Right lobe of liver (tissue), 6 donors: ENCODE results near the gene ZNF778. TPM values are rescaled to one million over a fixed set of nuclear protein-coding genes. Genes with fewer than 3 reads are reported as not detected.
"Not testable (repeated sequence)": the region's sequence is repeated elsewhere in the genome, so short reads cannot be mapped to it uniquely, and the experiment has no call there.

Experiments
- ATAC-seq, 4 donors: fragments of 200-7000 bp; cut with Tn5 transposase; one replicate each; pipeline ENCODE4 v1.9.1; 2020; ENCODE audit warnings: mild to moderate bottlenecking in 4 of 4, moderate library complexity in 4 of 4
- DNase-seq, 3 donors: peaks; one replicate each; pipeline ENCODE4 v3.0.0-alpha.2; 2020
- H3K27ac ChIP-seq, 3 donors: fragments of 200-600 bp; one replicate each; pipeline ENCODE4 v1.8.0; 2022
- H3K27me3 ChIP-seq, 2 donors: fragments of 200-600 bp; one replicate each; pipeline ENCODE4 v1.8.0; 2022
- H3K36me3 ChIP-seq, 4 donors: fragments of 200-600 bp; sonication (generic) in 1 of 4; one replicate each; pipeline versions ENCODE4 v1.5.1 to v1.8.0; 2017 to 2022; ENCODE audit warnings: control low read depth in 1 of 4
- H3K4me1 ChIP-seq, 4 donors: fragments of 200-600 bp; sonication (generic) in 1 of 4; one replicate each; pipeline versions ENCODE4 v1.5.1 to v1.8.0; 2017 to 2022; ENCODE audit warnings: control low read depth in 1 of 4
- H3K4me3 ChIP-seq, 3 donors: fragments of 200-600 bp; one replicate each; pipeline ENCODE4 v1.8.0; 2022
- H3K9me3 ChIP-seq, 4 donors: fragments of 200-600 bp; sonication (generic) in 1 of 4; one replicate each; pipeline versions ENCODE4 v1.5.1 to v1.8.0; 2017 to 2022; ENCODE audit warnings: control low read depth in 1 of 4
- POLR2A ChIP-seq: fragments of 450-650 bp; IDR thresholded peaks from one replicate; pipeline ENCODE4 v1.6.1; 2017; ENCODE audit warnings: antibody characterized with exemption, mild to moderate bottlenecking
- WGBS: methylation state at CpG from one replicate; pipeline ENCODE4 v1.1.6; 2018; ENCODE audit warnings: low coverage, low lambda C conversion rate; ENCODE audit not compliant: insufficient coverage; ENCODE audit errors: missing lambda C conversion rate; 5-methylcytosine and 5-hydroxymethylcytosine counted together
- intact Hi-C, 2 donors: fragments of 100-400 bp; cut with DNase I; formaldehyde crosslinking; loops; one replicate each; pipeline versions ENCODE4 v1.11.2 to v1.14.1; 2022
- total RNA-seq, 6 experiments: library from RNA; depleted of rRNA in 2 of 6; stranded (reverse); fragments of >200 nt in 2 of 6; fragmentation: NEBNext Ultra II Directional in 3 of 6; extraction: Animal tissue kit (Norgen Biotek cat#: 25700) in 3 of 6; gene quantifications; one replicate each; pipeline versions ENCODE4 v1.1.0 to v1.2.4, GENCODE V29; 2016 to 2023
- TF ChIP-seq, protein P1 (sequence below), 4 donors: fragments of 200-600 bp in 3 of 4; fragments of 450-650 bp in 1 of 4; IDR thresholded peaks; one replicate each; pipeline versions ENCODE4 v1.5.1 to v1.8.0; 2016 to 2022; ENCODE audit warnings: antibody characterized with exemption in 4 of 4, mild to moderate bottlenecking in 2 of 4
- donor health status: DM: no; HTN: yes; CAD: no.
- donor health status: DM: no; HTN: no; CAD: no.
- donor health status: DM: no; HTN: no; CAD: no.
- donor health status: DM: no; HTN: yes; CAD: no.
- donor health status: DM: no; HTN: yes; CAD: no.

ZNF778 gene
- total RNA-seq, 6 experiments from 2014 or later = 2.3 to 11.2 (median 3.1) TPM

DNA sequence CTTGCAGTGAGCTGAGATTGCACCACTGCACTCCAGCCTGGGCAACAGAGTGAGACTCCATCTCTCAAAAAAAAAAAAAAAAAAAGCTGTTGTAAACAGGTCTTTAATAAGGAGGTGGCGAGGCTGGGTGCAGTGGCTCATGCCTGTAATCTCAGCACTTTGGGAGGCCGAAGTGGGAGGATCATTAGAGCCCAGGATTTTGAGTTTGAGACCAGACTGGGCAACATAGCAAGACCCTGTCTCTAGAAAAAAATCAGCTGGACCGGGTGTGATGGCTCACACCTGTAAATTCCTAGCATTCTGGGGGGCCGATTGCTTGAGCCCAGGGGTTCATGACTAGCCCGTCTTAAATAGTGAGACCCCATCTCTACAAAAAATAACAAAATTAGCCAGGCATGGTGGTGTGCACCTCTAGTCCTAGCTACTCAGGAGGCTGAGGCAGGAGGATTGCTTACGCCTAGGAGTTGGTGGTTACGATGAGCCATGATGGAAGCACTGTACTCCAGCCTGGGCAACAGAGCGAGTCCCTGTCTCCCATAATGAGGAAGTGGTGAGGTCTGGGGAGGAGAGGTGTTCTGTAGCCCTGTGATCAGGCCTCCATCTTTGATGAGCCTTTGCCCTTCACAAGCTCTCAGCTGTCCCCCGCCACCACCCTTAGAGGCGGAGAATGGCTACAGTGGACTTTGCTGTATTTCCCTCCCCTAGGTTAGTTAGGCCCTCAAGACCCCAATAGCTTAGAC, 36.2 kb downstream of the ZNF778 start:
- no peaks in the 10 kb centered on the region for H3K9me3 ChIP-seq
- H3K27me3 ChIP-seq = no peaks in the 10 kb centered on the region
- peaks cover 0 to 8% (median 2%) of the 10 kb centered on the region in 4 donors for H3K4me1 ChIP-seq
- no peak for ATAC-seq
- H3K4me3 ChIP-seq = no peak overlapping the region
- 84% methylated on average over 7 of the region's 10 CpGs for WGBS
- DNase-seq = no peak
- no peak overlapping the region for H3K27ac ChIP-seq
- H3K36me3 ChIP-seq = no peaks in the 10 kb centered on the region
- intact Hi-C loops = no loop called here
- TF ChIP-seq POLR2A = no peak
- TF ChIP-seq, protein P1, sequence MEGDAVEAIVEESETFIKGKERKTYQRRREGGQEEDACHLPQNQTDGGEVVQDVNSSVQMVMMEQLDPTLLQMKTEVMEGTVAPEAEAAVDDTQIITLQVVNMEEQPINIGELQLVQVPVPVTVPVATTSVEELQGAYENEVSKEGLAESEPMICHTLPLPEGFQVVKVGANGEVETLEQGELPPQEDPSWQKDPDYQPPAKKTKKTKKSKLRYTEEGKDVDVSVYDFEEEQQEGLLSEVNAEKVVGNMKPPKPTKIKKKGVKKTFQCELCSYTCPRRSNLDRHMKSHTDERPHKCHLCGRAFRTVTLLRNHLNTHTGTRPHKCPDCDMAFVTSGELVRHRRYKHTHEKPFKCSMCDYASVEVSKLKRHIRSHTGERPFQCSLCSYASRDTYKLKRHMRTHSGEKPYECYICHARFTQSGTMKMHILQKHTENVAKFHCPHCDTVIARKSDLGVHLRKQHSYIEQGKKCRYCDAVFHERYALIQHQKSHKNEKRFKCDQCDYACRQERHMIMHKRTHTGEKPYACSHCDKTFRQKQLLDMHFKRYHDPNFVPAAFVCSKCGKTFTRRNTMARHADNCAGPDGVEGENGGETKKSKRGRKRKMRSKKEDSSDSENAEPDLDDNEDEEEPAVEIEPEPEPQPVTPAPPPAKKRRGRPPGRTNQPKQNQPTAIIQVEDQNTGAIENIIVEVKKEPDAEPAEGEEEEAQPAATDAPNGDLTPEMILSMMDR (IDR thresholded peaks at IDR 0.05) = no peak

DNA sequence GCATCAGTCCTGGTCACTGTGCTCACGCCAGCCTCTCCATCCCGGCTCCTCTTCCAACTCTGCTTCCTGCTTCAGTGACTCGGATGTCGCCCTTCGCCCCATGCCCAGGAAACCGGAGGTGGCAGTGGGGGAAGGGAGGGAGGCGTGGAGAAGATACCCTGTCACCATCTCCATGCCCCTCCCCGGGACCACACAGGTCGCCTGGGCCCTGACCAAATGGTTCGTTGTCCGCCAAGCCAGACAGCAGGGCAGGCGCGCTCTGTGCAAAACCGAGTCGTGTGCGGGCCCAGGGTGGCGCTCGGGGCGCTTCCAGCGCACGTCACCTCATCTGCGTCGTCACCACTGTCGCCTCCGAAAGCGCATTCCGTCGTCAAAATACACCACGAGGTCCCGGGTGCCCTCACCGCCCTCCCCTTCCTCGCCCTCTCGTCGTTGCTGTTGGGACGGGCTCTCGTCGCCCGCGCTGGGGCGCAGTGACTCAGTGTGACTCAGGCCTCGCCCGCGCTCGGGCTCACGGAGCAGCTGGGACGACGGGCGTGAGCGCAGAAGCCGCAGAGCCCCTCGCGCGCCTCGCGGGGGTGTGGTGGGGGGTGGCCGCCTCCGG, 39.2 kb downstream of the ZNF778 start:
- Histone ChIP-seq H3K27me3 (no peaks in the 10 kb centered on the region), H3K4me1 (peaks cover 0 to 16% (median 4%) of the 10 kb centered on the region in 4 donors), H3K4me3 (peak overlapping the region; percentile 46 to 58 (median 48)), H3K36me3 (no peaks in the 10 kb centered on the region), H3K27ac (peak overlapping the region; percentile 8 to 54 (median 50)), H3K9me3 (no peaks in the 10 kb centered on the region)
- WGBS = 5% methylated on average over 7 of the region's 57 CpGs
- intact Hi-C loops = no loop called here
- TF ChIP-seq, protein P1 (IDR thresholded peaks at IDR 0.05) = no peak
- peak; percentile 91 for TF ChIP-seq POLR2A
- ATAC-seq (peak; percentile 76 to 91 (median 85)), DNase-seq (peak; percentile 80 to 86 (median 83))

DNA sequence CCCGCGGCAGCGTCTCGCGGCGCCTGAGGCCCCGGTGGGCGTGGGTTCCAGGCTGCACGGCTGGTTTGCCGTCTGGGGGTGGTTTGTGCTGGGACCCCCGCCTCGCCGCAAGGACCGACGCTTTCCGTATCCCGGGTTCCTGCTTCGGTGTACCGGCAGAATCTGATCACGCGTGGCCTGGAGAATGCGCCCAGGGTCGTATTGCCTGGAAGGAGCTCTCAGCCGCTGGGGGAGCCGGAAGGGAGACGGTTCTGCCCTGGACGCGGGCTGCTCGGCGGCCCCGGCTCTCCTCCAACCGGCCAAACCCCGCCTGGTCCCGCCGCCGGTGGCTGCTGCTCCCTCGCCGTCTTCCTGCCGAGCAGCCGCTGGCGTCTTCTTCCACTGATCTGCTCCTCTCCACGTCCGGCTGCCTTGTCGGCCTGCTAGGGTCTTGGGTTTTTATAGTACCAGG, 39.8 kb downstream of the ZNF778 start:
- Histone ChIP-seq H3K4me1 (peaks cover 0 to 22% (median 4%) of the 10 kb centered on the region in 4 donors), H3K36me3 (no peaks in the 10 kb centered on the region), H3K27ac (peak overlapping the region; percentile 8 to 54 (median 50)), H3K27me3 (no peaks in the 10 kb centered on the region), H3K9me3 (no peaks in the 10 kb centered on the region), H3K4me3 (peak overlapping the region; percentile 46 to 58 (median 48))
- TF ChIP-seq, protein P1 (IDR thresholded peaks at IDR 0.05) = no peak
- no peak for TF ChIP-seq POLR2A
- 0% methylated on average over 1 of the region's 44 CpGs for WGBS
- intact Hi-C loops = no loop called here
- DNase-seq (peak in 2 of 3 donors; percentile 39 to 49), ATAC-seq (peak; percentile 6 to 35 (median 17))

DNA sequence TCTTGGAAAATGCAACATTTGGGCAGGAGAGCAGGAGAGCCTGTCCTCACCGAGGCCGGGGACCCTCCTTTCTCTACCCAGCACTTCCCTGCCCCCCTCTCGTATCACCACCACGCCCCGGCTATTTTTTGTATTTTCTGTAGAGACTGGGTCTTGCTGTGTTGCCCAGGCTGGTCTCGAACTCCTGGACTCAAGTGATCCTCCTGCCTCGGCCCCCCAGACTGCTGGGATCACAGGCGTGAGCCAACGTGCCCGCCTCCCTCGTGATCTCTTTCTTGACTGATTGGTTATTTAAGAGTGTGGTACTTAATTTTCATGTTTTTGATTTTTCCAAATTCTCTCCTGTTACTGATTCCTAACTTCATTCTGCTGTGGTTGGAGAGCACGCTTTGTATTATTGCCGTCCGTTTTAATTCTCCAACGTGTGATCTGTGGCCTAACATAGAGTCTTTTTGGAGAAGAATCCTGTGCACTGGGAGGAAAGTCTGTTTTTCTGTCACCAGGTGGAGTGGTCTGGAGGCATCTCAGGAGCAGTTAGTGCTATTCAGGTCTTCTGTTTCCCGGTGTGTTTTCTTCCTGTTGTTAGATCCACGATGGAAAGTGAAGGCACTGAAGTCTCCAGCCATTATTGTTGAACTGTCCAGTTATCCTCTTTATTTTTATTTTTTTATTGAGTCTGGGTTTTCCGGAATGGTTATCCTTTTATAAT, 40.4 kb downstream of the ZNF778 start:
- Histone ChIP-seq H3K27me3 (no peaks in the 10 kb centered on the region), H3K4me1 (peaks cover 0 to 24% (median 4%) of the 10 kb centered on the region in 4 donors), H3K9me3 (no peaks in the 10 kb centered on the region), H3K4me3 (peak overlapping the region; percentile 46 to 58 (median 48)), H3K27ac (no peak overlapping the region), H3K36me3 (no peaks in the 10 kb centered on the region)
- DNase-seq (no peak), ATAC-seq (no peak)
- no peak for TF ChIP-seq POLR2A
- TF ChIP-seq, protein P1 (IDR thresholded peaks at IDR 0.05) = no peak
- intact Hi-C loops = no loop called here
- WGBS = 73% methylated on average over 11 of the region's 18 CpGs

DNA sequence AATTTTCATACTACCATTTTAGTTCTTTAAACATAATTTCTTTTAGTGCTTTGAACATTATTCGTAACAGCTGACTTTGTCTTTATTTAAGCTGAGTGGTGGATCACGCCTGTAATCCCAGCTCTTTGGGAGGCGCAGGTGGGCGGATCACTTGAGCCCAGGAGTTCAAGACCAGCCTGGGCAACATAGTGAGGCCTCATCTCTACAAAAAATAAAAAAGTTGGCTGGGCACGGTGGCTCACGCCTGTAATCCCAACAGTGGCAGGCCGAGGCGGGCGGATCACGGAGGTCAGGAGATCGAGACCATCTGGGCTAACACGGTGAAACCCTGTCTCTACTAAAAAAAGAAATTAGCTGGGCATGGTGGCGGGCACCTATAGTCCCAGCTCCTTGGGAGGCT, 42.4 kb downstream of the ZNF778 start:
- H3K36me3 ChIP-seq, ATAC-seq, H3K9me3 ChIP-seq, DNase-seq, H3K4me3 ChIP-seq, H3K27ac ChIP-seq, H3K27me3 ChIP-seq, intact Hi-C loops: not testable (repeated sequence)
- H3K4me1 ChIP-seq = peaks cover 0 to 29% (median 8%) of the 10 kb centered on the region in 4 donors
- 95% methylated on average over 11 of the region's 13 CpGs for WGBS
